HuH-7 (cell line): ENCODE data around the gene FBXO34.

Experiments
- DNase-seq: peaks from one replicate; pipeline ENCODE4 v3.0.0; 2011; ENCODE audit warnings: low spot score

Gene FBXO34

GRCh38 chr14:55383541-55384140, 112.4 kb downstream of the FBXO34 start:
- DNase-seq, result no peak

GRCh38 chr14:55384536-55384935, 113.3 kb downstream of the FBXO34 start:
- no peak for DNase-seq

GRCh38 chr14:55386037-55386808, 115.0 kb downstream of the FBXO34 start:
- no peak for DNase-seq

- no peak for DNase-seq
Observed at GRCh38 chr14:55387121-55387520, 115.9 kb downstream of the FBXO34 start.

GRCh38 chr14:55388160-55388559, 116.9 kb downstream of the FBXO34 start:
- no peak for DNase-seq

GRCh38 chr14:55389330-55389729, 118.1 kb downstream of the FBXO34 start:
- DNase-seq, result no peak

GRCh38 chr14:55398679-55399078, 127.5 kb downstream of the FBXO34 start:
- no peak for DNase-seq

GRCh38 chr14:55399183-55399582, 128.0 kb downstream of the FBXO34 start:
- DNase-seq, result no peak

- no peak for DNase-seq
Observed at GRCh38 chr14:55399852-55400251, 128.6 kb downstream of the FBXO34 start.

GRCh38 chr14:55401751-55402150, 130.5 kb downstream of the FBXO34 start:
- no peak for DNase-seq
